Sigmoid colon (tissue), 4 donors: ENCODE data around the gene PCGF3.

Experiments used
- CTCF ChIP-seq, 4 experiments: fragments of 450-650 bp in 3 of 4; fragments of 200-600 bp in 1 of 4; IDR thresholded peaks; one replicate each; pipeline ENCODE4 v1.5.1; 2016 to 2019; ENCODE audit warnings: antibody characterized with exemption in 4 of 4, mild to moderate bottlenecking in 3 of 4, moderate library complexity in 2 of 4
- EP300 ChIP-seq, 4 donors: sonication (generic); formaldehyde crosslinking; IDR thresholded peaks; one replicate each; pipeline ENCODE4 v1.6.1; 2017; ENCODE audit warnings: antibody characterized with exemption in 4 of 4
- POLR2A ChIP-seq, 2 donors: fragments of 450-650 bp; IDR thresholded peaks; one replicate each; pipeline ENCODE4 v1.6.1; 2016; ENCODE audit warnings: antibody characterized with exemption in 2 of 2, mild to moderate bottlenecking in 2 of 2, moderate library complexity in 2 of 2

GRCh38 chr4:714087-714486 lies 8.5 kb downstream of the PCGF3 start:
- TF ChIP-seq POLR2A (IDR thresholded peaks at IDR 0.05), result no peak
- no peak for TF ChIP-seq CTCF (IDR thresholded peaks at IDR 0.05)
- no peak for TF ChIP-seq EP300 (IDR thresholded peaks at IDR 0.05)
